ENCODE data around the gene NPHP3. TPM values are rescaled to one million over a fixed set of nuclear protein-coding genes. Genes with fewer than 3 reads are reported as not detected.
A peak's percentile ranks its signal among the peaks of the same experiment; 100 is the strongest.

The NPHP3 gene
- total and polyA plus RNA-seq, 4 donors: 3.0 to 19.7 (median 6.3) TPM

DNA sequence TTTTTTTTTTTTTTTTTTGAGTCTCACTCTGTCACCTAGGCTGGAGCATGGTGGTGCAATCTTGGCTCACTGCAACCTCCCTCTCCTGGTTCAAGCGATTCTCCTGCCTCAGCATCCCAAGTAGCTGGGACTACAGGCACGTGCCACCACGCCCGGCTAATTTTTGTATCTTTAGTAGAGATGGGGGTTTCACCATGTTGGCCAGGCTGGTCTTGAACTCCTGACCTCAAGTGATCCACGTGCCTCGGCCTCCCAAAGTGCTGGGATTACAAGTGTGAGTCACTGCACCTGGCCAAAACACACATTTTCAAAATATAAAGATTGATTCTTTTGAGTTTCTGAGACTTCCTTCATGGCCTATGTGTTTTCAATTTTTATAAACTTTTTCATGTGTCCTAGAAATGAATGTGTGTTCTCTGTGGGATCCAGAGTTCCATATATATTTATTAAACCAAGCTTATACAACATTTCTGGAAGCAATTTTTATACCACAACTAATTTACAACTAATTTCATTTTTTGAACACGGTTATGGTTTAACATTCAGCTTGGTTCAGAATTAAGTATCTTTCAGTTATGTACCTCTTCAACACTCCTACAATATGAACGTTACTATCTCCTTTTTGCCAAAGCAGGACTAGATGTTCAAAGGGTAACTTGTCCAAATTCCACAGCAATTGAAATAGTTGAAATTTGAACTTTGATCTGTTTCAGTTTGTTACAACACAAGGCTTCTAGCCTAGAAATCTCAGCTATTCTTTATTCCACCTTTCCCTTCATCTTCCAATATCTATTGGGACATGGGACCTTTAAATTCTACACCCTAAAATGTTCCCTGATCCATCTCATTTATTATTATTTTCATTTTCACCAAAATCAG is 64.1 kb downstream of the NPHP3 start:
- Histone ChIP-seq H3K36me3 (ENCODE audit: control insufficient read depth in 4 of 4, insufficient read depth in 3 of 4, low read depth in 1 of 4, low read length in 3 of 4) (peaks cover 0 to 3% (median 0%) of the 10 kb centered on the region in 4 donors), H3K4me3 (ENCODE audit: low read depth in 1 of 3, low read length in 3 of 3) (peak overlapping the region; percentile 57 to 90 (median 78)), H3K27me3 (ENCODE audit: control insufficient read depth in 4 of 4, insufficient read depth in 4 of 4, low read length in 3 of 4) (no peaks in the 10 kb centered on the region), H3K9ac (ENCODE audit: low read depth in 1 of 2, low read length in 2 of 2) (peak overlapping the region; percentile 85 to 98), H3K4me1 (ENCODE audit: control insufficient read depth in 4 of 4, insufficient read depth in 4 of 4, low read length in 3 of 4) (peaks cover 5 to 61% (median 30%) of the 10 kb centered on the region in 4 donors), H3K9me3 (ENCODE audit: control insufficient read depth in 4 of 4, low read length in 3 of 4) (no peaks in the 10 kb centered on the region), H3K27ac (ENCODE audit: low read depth in 1 of 2, low read length in 2 of 2) (peak overlapping the region; percentile 92 to 99)
- TF ChIP-seq SP1 (IDR thresholded peaks at IDR 0.05) (peak; percentile 97), NR2F2 (IDR thresholded peaks at IDR 0.05) (peak; percentile 24), FOXA1 (IDR thresholded peaks at IDR 0.05) (no peak), CTCF (IDR thresholded peaks at IDR 0.05; ENCODE audit: low read depth, low read length, missing input control) (no peak), REST (IDR thresholded peaks at IDR 0.05) (peak; percentile 73), RAD21 (IDR thresholded peaks at IDR 0.05) (peak in 1 of 2 donors; percentile 14), TAF1 (conservative IDR thresholded peaks at IDR 0.05) (peak; percentile 34), FOXA2 (IDR thresholded peaks at IDR 0.05) (no peak), YY1 (IDR thresholded peaks at IDR 0.05) (peak; percentile 62), HNF4G (IDR thresholded peaks at IDR 0.05) (peak; percentile 96), JUND (IDR thresholded peaks at IDR 0.05) (peak in 1 of 2 donors; percentile 58), ZBTB33 (IDR thresholded peaks at IDR 0.05) (peak; percentile 52), HNF4A (conservative IDR thresholded peaks at IDR 0.05) (peak; percentile 98 to 99), MAX (IDR thresholded peaks at IDR 0.05) (peak; percentile 62), RXRA (IDR thresholded peaks at IDR 0.05) (peak; percentile 67 to 79)
- no peak for DNase-seq (ENCODE audit: low spot score)
- 39% methylated on average over 8 of the region's 8 CpGs for WGBS

Data from liver (tissue), 9 donors.